SK-N-SH treated with all-trans-retinoic acid at 6 μM for 48 hours (cell line): ENCODE measurements around the gene FOXO1.

Experiments used
- GLIS3 ChIP-seq: fragments of 250-450 bp; sonication (Bioruptor Pico); IDR thresholded peaks from 2 replicates; pipeline ENCODE4 v1.5.0; 2020; ENCODE audit warnings: mild to moderate bottlenecking, moderate library complexity
- ZFP30 ChIP-seq: fragments of 450-650 bp; formaldehyde crosslinking; IDR thresholded peaks from 2 replicates; pipeline ENCODE4 v1.5.0; 2022; ENCODE audit warnings: mild to moderate bottlenecking, moderate library complexity
- ZNF70 ChIP-seq: fragments of 450-650 bp; formaldehyde crosslinking; IDR thresholded peaks from 2 replicates; pipeline ENCODE4 v1.5.0; 2020; ENCODE audit warnings: mild to moderate bottlenecking, moderate library complexity
- ZNF8 ChIP-seq: fragments of 450-650 bp; formaldehyde crosslinking; IDR thresholded peaks from 2 replicates; pipeline ENCODE4 v1.5.0; 2020; ENCODE audit warnings: mild to moderate bottlenecking, moderate library complexity
- TF ChIP-seq, protein P1 (sequence below): fragments of 250-450 bp; sonication (Bioruptor Pico); IDR thresholded peaks from 2 replicates; pipeline ENCODE4 v1.5.1; 2021; ENCODE audit warnings: mild to moderate bottlenecking, moderate library complexity

DNA sequence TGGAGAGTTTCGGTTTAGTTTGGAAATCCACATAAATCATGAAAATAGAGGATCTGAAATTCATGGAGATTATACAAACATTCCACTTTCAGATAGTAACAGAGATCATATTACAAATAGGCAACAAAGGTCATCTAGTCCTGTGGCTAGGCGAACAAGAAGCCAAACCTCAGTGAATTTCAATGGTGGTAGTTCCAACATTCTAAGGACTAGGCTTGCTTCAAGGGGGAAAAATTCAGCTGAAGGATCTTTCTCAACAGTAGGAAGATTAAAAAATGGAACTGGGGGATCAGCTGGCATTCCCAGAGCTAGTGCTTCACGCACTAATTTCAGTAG lies 47.0 kb downstream of the FOXO1 start:
- no peak for TF ChIP-seq ZNF70 (CRISPR knock-in tag)
- no peak for TF ChIP-seq ZFP30 (CRISPR knock-in tag)
- TF ChIP-seq, protein P1, sequence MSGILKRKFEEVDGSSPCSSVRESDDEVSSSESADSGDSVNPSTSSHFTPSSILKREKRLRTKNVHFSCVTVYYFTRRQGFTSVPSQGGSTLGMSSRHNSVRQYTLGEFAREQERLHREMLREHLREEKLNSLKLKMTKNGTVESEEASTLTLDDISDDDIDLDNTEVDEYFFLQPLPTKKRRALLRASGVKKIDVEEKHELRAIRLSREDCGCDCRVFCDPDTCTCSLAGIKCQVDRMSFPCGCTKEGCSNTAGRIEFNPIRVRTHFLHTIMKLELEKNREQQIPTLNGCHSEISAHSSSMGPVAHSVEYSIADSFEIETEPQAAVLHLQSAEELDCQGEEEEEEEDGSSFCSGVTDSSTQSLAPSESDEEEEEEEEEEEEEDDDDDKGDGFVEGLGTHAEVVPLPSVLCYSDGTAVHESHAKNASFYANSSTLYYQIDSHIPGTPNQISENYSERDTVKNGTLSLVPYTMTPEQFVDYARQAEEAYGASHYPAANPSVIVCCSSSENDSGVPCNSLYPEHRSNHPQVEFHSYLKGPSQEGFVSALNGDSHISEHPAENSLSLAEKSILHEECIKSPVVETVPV (CRISPR knock-in tag) = no peak
- no peak for TF ChIP-seq ZNF8 (CRISPR knock-in tag)
- TF ChIP-seq GLIS3 (CRISPR knock-in tag) = no peak
